Measurements from ENCODE around the gene DLEC1.

DLEC1 gene

GRCh38 chr3:38153221-38153620 lies 114.2 kb downstream of the DLEC1 start:
- TF ChIP-seq CTCF (IDR thresholded peaks at IDR 0.05; ENCODE audit: insufficient read depth, low read length, poor library complexity, severe bottlenecking): no peak
- no peak for TF ChIP-seq EZH2phosphoT487 (conservative IDR thresholded peaks at IDR 0.05; ENCODE audit: low read length)
- no peak overlapping the region for H2AFZ ChIP-seq (ENCODE audit: low read depth, low read length, severe bottlenecking)
- H3K27ac ChIP-seq (ENCODE audit: low read depth, low read length): no peak overlapping the region
- no peaks in the 10 kb centered on the region for H4K20me1 ChIP-seq (ENCODE audit: low read depth, low read length)
- H3K9me2 ChIP-seq (replicated peaks; ENCODE audit: insufficient read depth, low read length): no peaks in the 10 kb centered on the region
- H3K4me2 ChIP-seq (ENCODE audit: low read depth, low read length, poor library complexity, severe bottlenecking): no peak overlapping the region
- no peak overlapping the region for H3K4me3 ChIP-seq (ENCODE audit: insufficient read depth, low read length, poor library complexity, severe bottlenecking)
- no peaks in the 10 kb centered on the region for H3K27me3 ChIP-seq (ENCODE audit: low read length)
- H3F3A ChIP-seq (ENCODE audit: insufficient read depth): no peaks in the 10 kb centered on the region
- H3K79me2 ChIP-seq (ENCODE audit: insufficient read depth, low read length): no peaks in the 10 kb centered on the region
- no peaks in the 10 kb centered on the region for H3K36me3 ChIP-seq (ENCODE audit: low read length)
- no peaks in the 10 kb centered on the region for H3K9me3 ChIP-seq (ENCODE audit: insufficient read depth, low read length)
- H3K9ac ChIP-seq (ENCODE audit: low read length): no peak overlapping the region

GRCh38 chr3:38154033-38154494 lies 115.1 kb downstream of the DLEC1 start:
- no peak overlapping the region for H3K27ac ChIP-seq (ENCODE audit: low read depth, low read length)
- H3K9ac ChIP-seq (ENCODE audit: low read length): no peak overlapping the region
- no peak for TF ChIP-seq EZH2phosphoT487 (conservative IDR thresholded peaks at IDR 0.05; ENCODE audit: low read length)
- TF ChIP-seq CTCF (IDR thresholded peaks at IDR 0.05; ENCODE audit: insufficient read depth, low read length, poor library complexity, severe bottlenecking): no peak
- H3K36me3 ChIP-seq (ENCODE audit: low read length): no peaks in the 10 kb centered on the region
- H3K4me3 ChIP-seq (ENCODE audit: insufficient read depth, low read length, poor library complexity, severe bottlenecking): no peak overlapping the region
- H3F3A ChIP-seq (ENCODE audit: insufficient read depth): no peaks in the 10 kb centered on the region
- H3K27me3 ChIP-seq (ENCODE audit: low read length): no peaks in the 10 kb centered on the region
- no peaks in the 10 kb centered on the region for H3K9me3 ChIP-seq (ENCODE audit: insufficient read depth, low read length)
- no peaks in the 10 kb centered on the region for H3K9me2 ChIP-seq (replicated peaks; ENCODE audit: insufficient read depth, low read length)
- H4K20me1 ChIP-seq (ENCODE audit: low read depth, low read length): no peaks in the 10 kb centered on the region
- no peak overlapping the region for H3K4me2 ChIP-seq (ENCODE audit: low read depth, low read length, poor library complexity, severe bottlenecking)
- no peaks in the 10 kb centered on the region for H3K79me2 ChIP-seq (ENCODE audit: insufficient read depth, low read length)
- no peak overlapping the region for H2AFZ ChIP-seq (ENCODE audit: low read depth, low read length, severe bottlenecking)

GRCh38 chr3:38154625-38155255 lies 115.7 kb downstream of the DLEC1 start:
- TF ChIP-seq CTCF (IDR thresholded peaks at IDR 0.05; ENCODE audit: insufficient read depth, low read length, poor library complexity, severe bottlenecking) (no peak), EZH2phosphoT487 (conservative IDR thresholded peaks at IDR 0.05; ENCODE audit: low read length) (no peak)
- Histone ChIP-seq H3K27ac (ENCODE audit: low read depth, low read length) (no peak overlapping the region), H3K9ac (ENCODE audit: low read length) (no peak overlapping the region), H3K4me2 (ENCODE audit: low read depth, low read length, poor library complexity, severe bottlenecking) (no peak overlapping the region), H4K20me1 (ENCODE audit: low read depth, low read length) (no peaks in the 10 kb centered on the region), H3K36me3 (ENCODE audit: low read length) (no peaks in the 10 kb centered on the region), H3K9me2 (replicated peaks; ENCODE audit: insufficient read depth, low read length) (no peaks in the 10 kb centered on the region), H3K9me3 (ENCODE audit: insufficient read depth, low read length) (no peaks in the 10 kb centered on the region), H3F3A (ENCODE audit: insufficient read depth) (no peaks in the 10 kb centered on the region), H3K27me3 (ENCODE audit: low read length) (no peaks in the 10 kb centered on the region), H2AFZ (ENCODE audit: low read depth, low read length, severe bottlenecking) (no peak overlapping the region), H3K4me3 (ENCODE audit: insufficient read depth, low read length, poor library complexity, severe bottlenecking) (no peak overlapping the region), H3K79me2 (ENCODE audit: insufficient read depth, low read length) (no peaks in the 10 kb centered on the region)

Data from SU-DHL-6 (cell line).